Fibroblast of skin of left biceps (primary cell): ENCODE results near the gene LCA5L.

Experiments used
- DNase-seq, 2 experiments: peaks; one replicate each; pipeline ENCODE4 v3.0.0-alpha.2; 2013; ENCODE audit warnings: low read depth in 2 of 2

The LCA5L gene

DNA sequence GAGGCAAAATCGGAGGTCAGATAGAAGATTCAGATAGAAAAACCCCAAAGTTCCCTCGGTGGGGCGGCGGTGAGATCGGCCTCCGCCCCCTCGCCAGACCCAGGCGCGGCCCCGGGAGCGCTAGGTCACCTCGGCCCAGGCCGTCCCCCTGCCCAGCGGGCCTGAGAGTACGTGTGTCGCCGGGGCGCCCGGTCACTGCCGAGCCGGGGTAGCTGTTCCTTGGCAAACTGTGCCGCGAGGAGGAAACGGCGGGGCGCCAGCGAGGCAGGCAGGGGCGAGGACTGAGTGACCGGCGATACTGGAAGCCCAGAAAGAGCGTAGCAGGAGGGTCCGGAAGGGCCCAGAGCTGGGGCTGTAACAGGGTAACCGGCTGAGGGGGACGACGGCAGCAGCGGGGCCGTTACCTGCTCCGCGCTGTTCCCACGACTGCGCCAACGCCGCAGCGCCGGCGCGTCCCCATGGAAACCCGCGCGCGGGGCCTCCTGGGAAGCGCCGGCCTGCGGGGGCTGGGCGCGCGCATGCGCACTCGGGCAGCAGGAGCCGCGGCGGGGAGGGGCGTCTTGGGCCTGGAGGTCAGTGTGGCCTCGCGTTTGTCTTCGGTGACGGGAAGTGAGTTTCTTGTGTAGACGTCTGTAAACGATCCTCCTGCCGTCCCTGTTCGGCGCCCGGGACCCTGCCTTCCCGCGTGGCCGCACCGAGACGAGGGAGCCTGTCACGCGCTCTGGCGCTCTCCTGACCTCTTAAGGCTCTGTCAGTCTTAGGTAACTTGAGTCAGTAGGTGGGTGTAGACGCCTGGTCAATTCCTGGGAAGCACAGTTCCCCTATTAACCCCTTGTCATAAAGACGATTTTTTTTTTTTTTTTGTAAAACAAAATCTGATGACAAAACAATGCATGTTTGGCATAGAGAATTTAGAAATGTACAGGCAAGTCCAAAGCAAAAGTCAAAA, at the start of gene LCA5L:
LCA5L (minus strand) TSS at position 458 of the 949 bp plus-strand sequence. CDS start 17,285 bp downstream, outside the sequence.
- DNase-seq, result peak; percentile 62 to 64

- no peak for DNase-seq
Measured at GRCh38 chr21:39489380-39489924, 43.9 kb upstream of the LCA5L start.

GRCh38 chr21:39484711-39485276, 39.2 kb upstream of the LCA5L start:
- peak; percentile 34 to 45 for DNase-seq

GRCh38 chr21:39483917-39484316, 38.3 kb upstream of the LCA5L start:
- DNase-seq, result peak; percentile 23 to 26

GRCh38 chr21:39481886-39482285, 36.3 kb upstream of the LCA5L start:
- DNase-seq, result no peak

DNA sequence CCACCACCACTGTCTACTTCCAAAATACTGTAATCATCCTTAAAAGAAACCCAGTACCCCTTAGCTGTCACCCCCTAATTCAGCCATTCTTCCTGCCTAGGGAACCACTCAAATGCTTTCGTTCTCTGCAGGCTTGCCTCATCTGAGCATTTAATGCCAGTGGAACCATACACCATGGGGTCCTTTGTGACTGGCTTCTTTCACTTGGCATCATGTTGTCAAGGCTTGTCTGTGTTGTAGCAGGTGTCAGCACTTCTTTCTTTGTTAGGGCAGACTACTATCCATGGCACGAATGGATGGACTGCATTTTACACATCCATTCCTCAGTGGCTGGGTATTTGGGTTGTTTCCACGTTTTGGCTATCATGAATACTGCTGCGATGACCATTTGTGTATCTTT, 34.7 kb upstream of the LCA5L start:
- DNase-seq, result no peak

DNA sequence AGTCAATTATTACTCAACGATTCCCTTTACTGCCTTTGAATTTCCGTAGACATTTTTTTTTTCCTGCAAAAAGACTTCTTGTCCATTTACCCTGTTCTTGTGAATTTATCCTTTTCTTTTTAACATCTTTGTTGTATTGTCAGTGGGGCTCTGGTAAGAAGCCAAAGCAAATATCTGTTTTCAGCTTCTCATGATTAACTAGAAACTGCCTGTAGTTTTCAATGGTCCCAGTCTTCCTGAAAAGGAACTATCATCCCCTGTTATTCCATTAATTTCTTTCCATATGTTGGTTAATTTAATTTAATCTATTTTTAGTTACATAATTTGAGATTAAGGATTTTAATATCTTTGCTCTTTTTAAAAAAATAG, 34.2 kb upstream of the LCA5L start:
- no peak for DNase-seq

- no peak for DNase-seq
Measured at GRCh38 chr21:39479164-39479813, 33.7 kb upstream of the LCA5L start.

- no peak for DNase-seq
Measured at GRCh38 chr21:39474611-39475010, 29.0 kb upstream of the LCA5L start.

DNA sequence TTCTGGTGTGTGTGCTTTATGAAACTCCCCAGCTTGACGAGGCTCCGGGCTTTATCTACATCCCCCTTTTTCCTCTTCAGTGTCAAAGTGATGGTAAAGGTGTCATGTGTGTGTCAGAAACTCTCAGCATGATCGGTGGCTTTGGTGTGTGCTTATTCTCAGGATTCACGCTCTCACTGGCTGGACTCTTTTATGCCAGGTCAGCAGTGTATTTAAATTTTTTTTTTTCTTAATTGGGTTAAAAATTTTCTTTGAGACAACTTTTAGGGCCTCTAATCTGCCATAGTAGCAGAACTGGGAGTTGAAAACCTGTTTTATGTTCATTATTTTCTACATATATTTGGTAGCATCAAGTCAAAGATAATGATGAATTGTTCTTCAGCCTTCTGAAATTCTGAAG, 27.2 kb upstream of the LCA5L start:
- DNase-seq, result no peak

GRCh38 chr21:39471598-39471997, 26.0 kb upstream of the LCA5L start:
- no peak for DNase-seq

- DNase-seq, result no peak
Measured at GRCh38 chr21:39468559-39468958, 23.0 kb upstream of the LCA5L start.

GRCh38 chr21:39467746-39468145, 22.2 kb upstream of the LCA5L start:
- DNase-seq, result no peak

DNA sequence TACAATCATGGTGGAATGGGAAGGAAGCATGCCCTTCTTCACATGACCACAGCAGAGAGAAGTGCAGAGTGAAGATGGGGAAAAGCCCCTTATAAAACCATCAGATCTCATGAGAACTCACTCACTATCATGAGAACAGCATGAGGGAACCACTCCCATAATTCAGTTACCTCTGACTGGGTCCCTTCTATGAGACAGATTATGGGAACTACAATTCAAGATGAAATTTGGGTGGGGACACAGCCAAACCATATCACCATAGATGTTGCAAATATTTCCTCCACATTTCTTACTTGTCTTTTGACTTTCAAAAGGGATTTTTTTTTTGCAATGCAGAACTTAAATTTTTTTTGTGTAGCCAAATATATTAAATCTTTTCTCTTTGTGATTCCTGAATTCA, 21.0 kb upstream of the LCA5L start:
- DNase-seq, result no peak

DNA sequence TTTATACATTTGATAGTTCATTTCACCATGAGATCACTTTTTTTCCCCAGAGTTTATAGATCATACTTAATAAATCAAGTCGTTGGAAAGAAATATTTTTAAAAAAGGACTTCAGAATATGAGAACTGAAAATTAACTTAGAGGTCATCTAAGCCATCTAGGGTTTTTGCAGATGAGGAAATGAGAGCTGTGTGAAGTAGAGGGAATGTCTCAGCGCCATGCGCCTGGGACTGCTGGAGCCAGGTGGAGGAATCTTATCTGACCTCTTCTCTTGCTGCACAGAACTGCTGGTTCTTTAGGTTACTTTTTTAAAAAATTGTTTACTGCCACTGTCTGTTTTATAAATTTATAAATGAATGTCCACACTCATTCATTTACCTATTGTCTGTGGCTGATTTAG, 17.7 kb upstream of the LCA5L start:
- no peak for DNase-seq

- DNase-seq, result no peak
Measured at GRCh38 chr21:39461419-39461818, 15.8 kb upstream of the LCA5L start.

- no peak for DNase-seq
Measured at GRCh38 chr21:39456665-39457064, 11.1 kb upstream of the LCA5L start.

DNA sequence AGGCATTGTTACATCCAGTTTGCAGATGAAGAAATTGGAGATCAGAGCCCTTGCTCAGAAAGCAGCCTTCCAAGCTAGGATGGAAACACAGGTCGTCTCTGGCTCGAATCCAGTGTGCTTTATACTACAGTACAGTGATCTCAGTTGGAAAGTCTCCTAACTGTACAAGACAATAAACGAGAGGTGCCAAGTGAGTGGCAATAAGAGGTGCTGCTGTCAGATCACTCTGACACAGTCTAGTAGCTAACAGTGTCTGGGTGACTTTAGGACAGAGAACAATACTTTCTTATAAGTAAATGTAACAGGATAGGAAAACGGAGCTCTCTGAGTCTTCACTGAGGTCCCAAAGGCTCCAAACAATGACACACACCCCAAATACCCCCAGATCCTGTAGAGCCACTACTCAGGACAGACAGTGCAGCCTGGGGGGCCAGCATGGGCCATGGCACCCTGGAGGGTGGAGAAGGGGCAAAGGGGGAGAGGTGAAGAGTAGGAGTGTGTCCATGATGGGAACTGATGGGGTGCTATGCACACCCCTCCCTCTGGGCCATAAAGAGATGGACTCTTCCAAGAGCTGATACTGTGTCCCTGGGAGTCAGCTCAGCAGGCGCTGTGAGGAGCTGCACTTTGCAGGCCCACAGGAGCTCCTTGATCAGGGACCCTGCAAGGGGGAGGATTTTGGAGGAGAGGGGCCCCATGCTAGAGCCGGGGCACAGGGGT, 9.5 kb upstream of the LCA5L start:
- DNase-seq, result no peak

DNA sequence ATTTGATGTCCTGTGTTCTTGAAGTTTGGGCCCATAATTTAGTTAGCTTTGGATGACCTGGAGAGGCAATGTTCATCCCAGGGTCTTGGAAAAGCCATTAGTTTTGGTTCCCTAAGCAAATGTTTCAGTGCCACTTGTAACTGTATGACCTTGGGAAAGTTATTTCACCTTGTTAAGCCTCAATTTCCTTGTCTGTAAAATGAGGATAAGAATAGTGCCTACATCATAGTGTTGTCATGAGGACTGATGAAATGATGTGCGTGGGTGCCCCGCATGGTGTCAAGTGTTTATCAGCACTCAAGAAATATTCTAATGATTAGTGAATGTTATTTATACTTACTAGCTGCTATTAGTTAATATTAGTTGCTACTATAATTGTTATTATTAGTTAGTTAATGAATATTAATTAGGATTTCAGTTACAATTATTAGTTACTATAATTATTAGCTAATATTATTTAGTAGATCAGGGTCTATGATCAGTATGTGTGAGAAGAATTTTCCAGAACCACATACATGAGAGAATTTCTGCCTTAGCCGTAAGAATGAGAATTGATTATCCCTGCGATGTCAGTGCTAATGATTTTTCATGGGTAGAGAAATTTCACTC, 8.1 kb upstream of the LCA5L start:
- no peak for DNase-seq

GRCh38 chr21:39452970-39453342, 7.4 kb upstream of the LCA5L start:
- DNase-seq, result no peak

GRCh38 chr21:39452207-39452969, 6.8 kb upstream of the LCA5L start:
- no peak for DNase-seq
